SK-N-SH treated with all-trans-retinoic acid at 6 μM for 48 hours (cell line): ENCODE measurements around the gene LY9.

ENCODE experiments used
- ATAC-seq: fragments of 200-7000 bp; cut with Tn5 transposase; 3 replicates; pipeline ENCODE4 v1.9.1; 2020; ENCODE audit warnings: mild to moderate bottlenecking, moderate library complexity
- ARNTL ChIP-seq: fragments of 450-650 bp; formaldehyde crosslinking; IDR thresholded peaks from 2 replicates; pipeline ENCODE4 v1.5.0; 2020; ENCODE audit warnings: low read depth, mild to moderate bottlenecking, moderate library complexity, borderline replicate concordance
- CREB5 ChIP-seq: fragments of 250-450 bp; sonication (Bioruptor Pico); IDR thresholded peaks from 2 replicates; pipeline ENCODE4 v1.5.1; 2020; ENCODE audit warnings: low read depth, mild to moderate bottlenecking, moderate library complexity
- CSDC2 ChIP-seq: fragments of 250-450 bp; sonication (Bioruptor Pico); IDR thresholded peaks from 2 replicates; pipeline ENCODE4 v1.5.0; 2020; ENCODE audit warnings: mild to moderate bottlenecking, moderate library complexity
- CSRNP3 ChIP-seq: fragments of 250-450 bp; sonication (Bioruptor Pico); IDR thresholded peaks from 2 replicates; pipeline ENCODE4 v1.5.1; 2021; ENCODE audit warnings: mild to moderate bottlenecking, moderate library complexity
- ESRRG ChIP-seq: fragments of 250-450 bp; sonication (Bioruptor Pico); IDR thresholded peaks from 2 replicates; pipeline ENCODE4 v1.6.1; 2021; ENCODE audit warnings: mild to moderate bottlenecking
- ISL1 ChIP-seq: fragments of 250-450 bp; sonication (Bioruptor Pico); IDR thresholded peaks from 2 replicates; pipeline ENCODE4 v2.1.2; 2022; ENCODE audit warnings: mild to moderate bottlenecking, moderate library complexity
- OSR1 ChIP-seq: fragments of 250-450 bp; sonication (Bioruptor Pico); IDR thresholded peaks from 2 replicates; pipeline ENCODE4 v1.8.0; 2022; ENCODE audit warnings: moderate library complexity, mild to moderate bottlenecking, inconsistent platforms
- PATZ1 ChIP-seq: fragments of 250-450 bp; sonication (Bioruptor Pico); IDR thresholded peaks from 2 replicates; pipeline ENCODE4 v1.8.0; 2020; ENCODE audit warnings: mild to moderate bottlenecking, moderate library complexity, borderline replicate concordance
- POU6F1 ChIP-seq: fragments of 250-450 bp; sonication (Bioruptor Pico); IDR thresholded peaks from 2 replicates; pipeline ENCODE4 v1.8.0; 2021; ENCODE audit warnings: low read depth, mild to moderate bottlenecking, moderate library complexity, borderline replicate concordance
- PPARA ChIP-seq: fragments of 250-450 bp; sonication (Bioruptor Pico); IDR thresholded peaks from 2 replicates; pipeline ENCODE4 v1.5.0; 2020; ENCODE audit warnings: mild to moderate bottlenecking, borderline replicate concordance
- RARB ChIP-seq: fragments of 250-450 bp; sonication (Bioruptor Pico); IDR thresholded peaks from 2 replicates; pipeline ENCODE4 v1.8.0; 2021; ENCODE audit warnings: mild to moderate bottlenecking, moderate library complexity
- SNAI2 ChIP-seq: fragments of 250-450 bp; sonication (Bioruptor Pico); IDR thresholded peaks from 2 replicates; pipeline ENCODE4 v1.5.0; 2020; ENCODE audit warnings: mild to moderate bottlenecking, moderate library complexity
- TCF4 ChIP-seq: fragments of 250-450 bp; sonication (Bioruptor Pico); IDR thresholded peaks from 2 replicates; pipeline ENCODE4 v1.8.0; 2021; ENCODE audit warnings: mild to moderate bottlenecking, moderate library complexity, borderline replicate concordance
- TOX ChIP-seq: fragments of 250-450 bp; sonication (Bioruptor Pico); IDR thresholded peaks from 2 replicates; pipeline ENCODE4 v1.8.0; 2021; ENCODE audit warnings: mild to moderate bottlenecking, moderate library complexity, borderline replicate concordance
- TSHZ2 ChIP-seq: fragments of 250-450 bp; sonication (Bioruptor Pico); IDR thresholded peaks from 2 replicates; pipeline ENCODE4 v1.5.0; 2020; ENCODE audit warnings: mild to moderate bottlenecking, moderate library complexity
- ZFP3 ChIP-seq: fragments of 250-450 bp; sonication (Bioruptor Pico); IDR thresholded peaks from 2 replicates; pipeline ENCODE4 v1.5.0; 2020; ENCODE audit warnings: mild to moderate bottlenecking, moderate library complexity
- ZFP30 ChIP-seq: fragments of 450-650 bp; formaldehyde crosslinking; IDR thresholded peaks from 2 replicates; pipeline ENCODE4 v1.5.0; 2022; ENCODE audit warnings: mild to moderate bottlenecking, moderate library complexity
- ZNF565 ChIP-seq: fragments of 450-650 bp; formaldehyde crosslinking; conservative IDR thresholded peaks from 2 replicates; pipeline ENCODE4 v1.5.0; 2020; ENCODE audit warnings: low read depth, mild to moderate bottlenecking, moderate library complexity
- ZNF70 ChIP-seq: fragments of 450-650 bp; formaldehyde crosslinking; IDR thresholded peaks from 2 replicates; pipeline ENCODE4 v1.5.0; 2020; ENCODE audit warnings: mild to moderate bottlenecking, moderate library complexity
- ZNF8 ChIP-seq: fragments of 450-650 bp; formaldehyde crosslinking; IDR thresholded peaks from 2 replicates; pipeline ENCODE4 v1.5.0; 2020; ENCODE audit warnings: mild to moderate bottlenecking, moderate library complexity

The LY9 gene

GRCh38 chr1:160841079-160841478, 45.1 kb downstream of the LY9 start:
- no peak for ATAC-seq
- TF ChIP-seq ZNF70 (CRISPR knock-in tag), result no peak
- no peak for TF ChIP-seq SNAI2 (CRISPR knock-in tag)
- TF ChIP-seq TOX, result no peak
- no peak for TF ChIP-seq ZNF565
- TF ChIP-seq TSHZ2, result no peak
- no peak for TF ChIP-seq PPARA (CRISPR knock-in tag)
- no peak for TF ChIP-seq ZNF8 (CRISPR knock-in tag)
- no peak for TF ChIP-seq CREB5 (CRISPR knock-in tag)
- TF ChIP-seq ISL1 (CRISPR knock-in tag), result no peak
- no peak for TF ChIP-seq CSRNP3 (CRISPR knock-in tag)
- no peak for TF ChIP-seq TCF4 (CRISPR knock-in tag)
- no peak for TF ChIP-seq ZFP3 (CRISPR knock-in tag)

GRCh38 chr1:160844447-160845232, 48.7 kb downstream of the LY9 start:
- TF ChIP-seq ZNF8 (CRISPR knock-in tag), result no peak
- TF ChIP-seq RARB (CRISPR knock-in tag), result no peak
- TF ChIP-seq OSR1 (CRISPR knock-in tag), result no peak
- TF ChIP-seq CREB5 (CRISPR knock-in tag), result no peak
- TF ChIP-seq TSHZ2, result no peak
- TF ChIP-seq CSRNP3 (CRISPR knock-in tag), result no peak
- TF ChIP-seq ZFP30, result no peak
- no peak for TF ChIP-seq ZFP3 (CRISPR knock-in tag)
- TF ChIP-seq TCF4 (CRISPR knock-in tag), result no peak
- TF ChIP-seq PATZ1 (CRISPR knock-in tag), result no peak
- TF ChIP-seq POU6F1 (CRISPR knock-in tag), result no peak
- no peak for TF ChIP-seq TOX
- no peak for TF ChIP-seq ESRRG (CRISPR knock-in tag)
- no peak for TF ChIP-seq CSDC2 (CRISPR knock-in tag)
- TF ChIP-seq ARNTL (CRISPR knock-in tag), result no peak
- no peak for TF ChIP-seq PPARA (CRISPR knock-in tag)
- no peak for TF ChIP-seq SNAI2 (CRISPR knock-in tag)
- TF ChIP-seq, all 23 proteins: peak for 0

More at GRCh38 chr1:160844447-160845232, 48.7 kb downstream of the LY9 start:
- no peak for ATAC-seq
